CD8-positive, alpha-beta memory T cell (primary cell): ENCODE measurements around the gene HS3ST3B1. TPM values are rescaled to one million over a fixed set of nuclear protein-coding genes. Genes with fewer than 3 reads are reported as not detected.

Source experiments
- CTCF ChIA-PET: fragments of 350-600 bp; sonication (Branson Sonifier 250); formaldehyde crosslinking; loops from one replicate; lab custom pipeline; 2021; ENCODE audit warnings: antibody characterized with exemption; lab: Charles Lee
- POLR2A ChIA-PET: fragments of 350-600 bp; sonication (Branson Sonifier 250); formaldehyde crosslinking; loops from one replicate; lab custom pipeline; 2021; ENCODE audit warnings: antibody characterized with exemption; lab: Charles Lee
- DNase-seq, 5 donors: peaks; one replicate each; pipeline versions ENCODE4 v3.0.0 to v3.0.0-alpha.2; 2020 to 2022; ENCODE audit warnings: mixed read lengths in 1 of 5
- H3K27ac ChIP-seq: one replicate; pipeline ENCODE4 v1.7.0; 2013; ENCODE audit warnings: low read depth, mild to moderate bottlenecking, low read length, moderate library complexity
- H3K27me3 ChIP-seq: 2 replicates; pipeline ENCODE4 v1.7.0; 2013; ENCODE audit warnings: low read length, mild to moderate bottlenecking; ENCODE audit not compliant: insufficient read depth, poor library complexity, severe bottlenecking
- H3K36me3 ChIP-seq: 2 replicates; pipeline ENCODE4 v1.7.0; 2013; ENCODE audit warnings: mild to moderate bottlenecking, low read length, moderate library complexity; ENCODE audit not compliant: insufficient read depth
- H3K4me1 ChIP-seq: 2 replicates; pipeline ENCODE4 v1.7.0; 2013; ENCODE audit warnings: mild to moderate bottlenecking, low read length, moderate library complexity; ENCODE audit not compliant: insufficient read depth
- H3K4me3 ChIP-seq: 2 replicates; pipeline ENCODE4 v1.7.0; 2013; ENCODE audit warnings: mild to moderate bottlenecking, low read length
- H3K9me3 ChIP-seq: 2 replicates; pipeline ENCODE4 v1.7.0; 2013; ENCODE audit warnings: mild to moderate bottlenecking, low read length
- H3K27ac Mint-ChIP-seq, 8 donors: one replicate each; pipeline ENCODE4 v1.8.0; 2020 to 2021; ENCODE audit warnings: mixed read lengths in 8 of 8, mild to moderate bottlenecking in 6 of 8, inconsistent platforms in 3 of 8, moderate library complexity in 3 of 8
- H3K27me3 Mint-ChIP-seq, 2 donors: one replicate each; pipeline ENCODE4 v1.8.0; 2020 to 2021; ENCODE audit warnings: mixed read lengths in 2 of 2, mild to moderate bottlenecking in 1 of 2, moderate library complexity in 1 of 2
- H3K36me3 Mint-ChIP-seq, 3 donors: one replicate each; pipeline ENCODE4 v1.8.0; 2020 to 2021; ENCODE audit warnings: mixed read lengths in 3 of 3, inconsistent platforms in 1 of 3, mild to moderate bottlenecking in 1 of 3
- H3K4me1 Mint-ChIP-seq, 3 donors: one replicate each; pipeline ENCODE4 v1.8.0; 2020 to 2021; ENCODE audit warnings: mixed read lengths in 3 of 3, inconsistent platforms in 1 of 3, mild to moderate bottlenecking in 1 of 3
- H3K4me3 Mint-ChIP-seq, 7 donors: one replicate each; pipeline ENCODE4 v1.8.0; 2020 to 2021; ENCODE audit warnings: mixed read lengths in 7 of 7, mild to moderate bottlenecking in 6 of 7, moderate library complexity in 4 of 7, inconsistent platforms in 2 of 7
- H3K9me3 Mint-ChIP-seq, 5 donors: one replicate each; pipeline ENCODE4 v1.8.0; 2020 to 2022; ENCODE audit warnings: mixed read lengths in 5 of 5, mild to moderate bottlenecking in 3 of 5, moderate library complexity in 2 of 5, inconsistent platforms in 1 of 5
- polyA plus RNA-seq: library from polyadenylated mRNA; unstranded; fragments of 300-500 nt; fragmentation: Illumina TruSeq; gene quantifications from one replicate; pipeline ENCODE4 v1.2.3, GENCODE V29; 2021
- total RNA-seq, 2 experiments: library from RNA; stranded (reverse); gene quantifications; one replicate each; pipeline ENCODE4 v1.2.3, GENCODE V29; 2021

HS3ST3B1 gene
- total and polyA plus RNA-seq, 3 experiments from 2014 or later, result 5.5 to 11.0 (median 6.0) TPM

GRCh38 chr17:14304773-14305517, 4.1 kb downstream of the HS3ST3B1 start:
- peaks cover 0 to 8% of the 10 kb centered on the region in 2 donors for H3K27me3 Mint-ChIP-seq
- peaks cover 0 to 14% (median 0%) of the 10 kb centered on the region in 3 donors for H3K36me3 Mint-ChIP-seq
- H3K4me1 ChIP-seq, result peaks cover 54% of the 10 kb centered on the region
- no peaks in the 10 kb centered on the region for H3K9me3 ChIP-seq
- H3K9me3 Mint-ChIP-seq, result no peaks in the 10 kb centered on the region
- DNase-seq, result no peak
- CTCF ChIA-PET, result interaction anchor here (1.0 to 5.0 kb wide), 3 partner anchors 708 to 711 kb away, joined by 4 to 34 read pairs (median 15); no protein-coding TSS in a partner anchor
- peak overlapping the region; percentile 50 to 89 (median 73) for H3K4me3 Mint-ChIP-seq
- H3K4me1 Mint-ChIP-seq, result peaks cover 53 to 70% (median 65%) of the 10 kb centered on the region in 3 donors
- H3K27ac Mint-ChIP-seq, result peak overlapping the region in 6 of 8 donors; percentile 36 to 87 (median 64)
- no peaks in the 10 kb centered on the region for H3K36me3 ChIP-seq
- POLR2A ChIA-PET, result no interaction called here
- no peak overlapping the region for H3K27ac ChIP-seq
- H3K4me3 ChIP-seq, result no peak overlapping the region
- no peaks in the 10 kb centered on the region for H3K27me3 ChIP-seq

- Histone ChIP-seq H3K4me1 (peaks cover 53% of the 10 kb centered on the region), H3K36me3 (no peaks in the 10 kb centered on the region), H3K27ac (no peak overlapping the region), H3K27me3 (no peaks in the 10 kb centered on the region), H3K4me3 (no peak overlapping the region), H3K9me3 (no peaks in the 10 kb centered on the region)
- ChIA-PET CTCF (interaction anchor here (1.0 kb wide), 1 partner anchor 711 kb away, joined by 4 read pairs; no protein-coding TSS in a partner anchor), POLR2A (interaction anchor here (1.1 kb wide), 1 partner anchor 8 kb away, joined by 5 read pairs; no protein-coding TSS in a partner anchor)
- peaks cover 0 to 5% of the 10 kb centered on the region in 2 donors for H3K27me3 Mint-ChIP-seq
- H3K4me3 Mint-ChIP-seq, result peak overlapping the region in 6 of 7 donors; percentile 17 to 83 (median 62)
- no peaks in the 10 kb centered on the region for H3K9me3 Mint-ChIP-seq
- no peak for DNase-seq
- H3K4me1 Mint-ChIP-seq, result peaks cover 54 to 69% (median 66%) of the 10 kb centered on the region in 3 donors
- H3K27ac Mint-ChIP-seq, result peak overlapping the region in 3 of 8 donors; percentile 25 to 76 (median 37)
- peaks cover 0 to 10% (median 0%) of the 10 kb centered on the region in 3 donors for H3K36me3 Mint-ChIP-seq
These were observed 5.1 kb downstream of the HS3ST3B1 start for GRCh38 chr17:14305785-14306496.

GRCh38 chr17:14306596-14306995, 5.7 kb downstream of the HS3ST3B1 start:
- H3K4me3 Mint-ChIP-seq, result peak overlapping the region in 1 of 7 donors; percentile 83
- CTCF ChIA-PET, result no interaction called here
- no peak overlapping the region for H3K27ac Mint-ChIP-seq
- peaks cover 54 to 72% (median 70%) of the 10 kb centered on the region in 3 donors for H3K4me1 Mint-ChIP-seq
- Histone ChIP-seq H3K27me3 (no peaks in the 10 kb centered on the region), H3K36me3 (no peaks in the 10 kb centered on the region), H3K9me3 (no peaks in the 10 kb centered on the region), H3K27ac (no peak overlapping the region), H3K4me1 (peaks cover 53% of the 10 kb centered on the region), H3K4me3 (no peak overlapping the region)
- peaks cover 0 to 12% (median 0%) of the 10 kb centered on the region in 3 donors for H3K36me3 Mint-ChIP-seq
- POLR2A ChIA-PET, result interaction anchor here (1.1 kb wide), 1 partner anchor 9 kb away, joined by 5 read pairs; no protein-coding TSS in a partner anchor
- no peak for DNase-seq
- peaks cover 0 to 5% of the 10 kb centered on the region in 2 donors for H3K27me3 Mint-ChIP-seq
- H3K9me3 Mint-ChIP-seq, result no peaks in the 10 kb centered on the region

GRCh38 chr17:14307560-14308024, 6.7 kb downstream of the HS3ST3B1 start:
- Histone ChIP-seq H3K27ac (peak overlapping the region; percentile 44), H3K27me3 (no peaks in the 10 kb centered on the region), H3K36me3 (no peaks in the 10 kb centered on the region), H3K9me3 (no peaks in the 10 kb centered on the region), H3K4me1 (peaks cover 53% of the 10 kb centered on the region), H3K4me3 (no peak overlapping the region)
- ChIA-PET CTCF (no interaction called here), POLR2A (no interaction called here)
- H3K4me1 Mint-ChIP-seq, result peaks cover 62 to 82% (median 79%) of the 10 kb centered on the region in 3 donors
- H3K27me3 Mint-ChIP-seq, result peaks cover 0 to 5% of the 10 kb centered on the region in 2 donors
- H3K9me3 Mint-ChIP-seq, result no peaks in the 10 kb centered on the region
- peaks cover 0 to 20% (median 7%) of the 10 kb centered on the region in 3 donors for H3K36me3 Mint-ChIP-seq
- H3K4me3 Mint-ChIP-seq, result peak overlapping the region in 3 of 7 donors; percentile 44 to 75 (median 44)
- no peak overlapping the region for H3K27ac Mint-ChIP-seq
- no peak for DNase-seq

- no peaks in the 10 kb centered on the region for H3K9me3 Mint-ChIP-seq
- peaks cover 0 to 5% of the 10 kb centered on the region in 2 donors for H3K27me3 Mint-ChIP-seq
- H3K27ac Mint-ChIP-seq, result peak overlapping the region in 4 of 8 donors; percentile 41 to 70 (median 56)
- peaks cover 4 to 25% (median 9%) of the 10 kb centered on the region in 3 donors for H3K36me3 Mint-ChIP-seq
- ChIA-PET POLR2A (interaction anchor here (1.3 kb wide), 1 partner anchor 8 kb away, joined by 6 read pairs; the partner anchor contains the start of gene HS3ST3B1), CTCF (interaction anchor here (0.7 to 1.5 kb wide), 3 partner anchors 9 to 120 kb away, joined by 3 read pairs; no protein-coding TSS in a partner anchor)
- peak overlapping the region; percentile 60 to 85 (median 82) for H3K4me3 Mint-ChIP-seq
- H3K9me3 ChIP-seq, result no peaks in the 10 kb centered on the region
- no peak for DNase-seq
- H3K27ac ChIP-seq, result peak overlapping the region; percentile 26
- peaks cover 61 to 77% (median 70%) of the 10 kb centered on the region in 3 donors for H3K4me1 Mint-ChIP-seq
- no peaks in the 10 kb centered on the region for H3K27me3 ChIP-seq
- no peaks in the 10 kb centered on the region for H3K36me3 ChIP-seq
- peaks cover 43% of the 10 kb centered on the region for H3K4me1 ChIP-seq
- H3K4me3 ChIP-seq, result peak overlapping the region; percentile 26
These were observed 7.7 kb downstream of the HS3ST3B1 start for GRCh38 chr17:14308636-14308964.

GRCh38 chr17:14308965-14309879, 8.3 kb downstream of the HS3ST3B1 start:
- peak overlapping the region in 4 of 8 donors; percentile 3 to 70 (median 56) for H3K27ac Mint-ChIP-seq
- H3K4me3 ChIP-seq, result peak overlapping the region; percentile 26
- no peaks in the 10 kb centered on the region for H3K9me3 Mint-ChIP-seq
- peak overlapping the region; percentile 73 to 85 (median 82) for H3K4me3 Mint-ChIP-seq
- peaks cover 40% of the 10 kb centered on the region for H3K4me1 ChIP-seq
- H3K36me3 ChIP-seq, result no peaks in the 10 kb centered on the region
- POLR2A ChIA-PET, result interaction anchor here (1.3 kb wide), 1 partner anchor 8 kb away, joined by 6 read pairs; the partner anchor contains the start of gene HS3ST3B1
- H3K36me3 Mint-ChIP-seq, result peaks cover 4 to 25% (median 9%) of the 10 kb centered on the region in 3 donors
- CTCF ChIA-PET, result interaction anchor here (0.6 to 1.5 kb wide), 5 partner anchors 8 to 722 kb away, joined by 3 read pairs; no protein-coding TSS in a partner anchor
- peak; percentile 77 to 91 (median 89) for DNase-seq
- peaks cover 0 to 5% of the 10 kb centered on the region in 2 donors for H3K27me3 Mint-ChIP-seq
- no peaks in the 10 kb centered on the region for H3K27me3 ChIP-seq
- H3K4me1 Mint-ChIP-seq, result peaks cover 58 to 75% (median 68%) of the 10 kb centered on the region in 3 donors
- no peaks in the 10 kb centered on the region for H3K9me3 ChIP-seq
- H3K27ac ChIP-seq, result peak overlapping the region; percentile 26

- no peak overlapping the region for H3K27ac ChIP-seq
- peaks cover 4 to 34% (median 9%) of the 10 kb centered on the region in 3 donors for H3K36me3 Mint-ChIP-seq
- H3K27me3 ChIP-seq, result no peaks in the 10 kb centered on the region
- H3K27ac Mint-ChIP-seq, result peak overlapping the region in 3 of 8 donors; percentile 3 to 24 (median 15)
- H3K4me1 ChIP-seq, result peaks cover 33% of the 10 kb centered on the region
- ChIA-PET CTCF (interaction anchor here (0.7 to 1.5 kb wide), 3 partner anchors 8 to 119 kb away, joined by 3 read pairs; no protein-coding TSS in a partner anchor), POLR2A (no interaction called here)
- peak overlapping the region in 6 of 7 donors; percentile 11 to 83 (median 54) for H3K4me3 Mint-ChIP-seq
- no peaks in the 10 kb centered on the region for H3K9me3 Mint-ChIP-seq
- H3K36me3 ChIP-seq, result no peaks in the 10 kb centered on the region
- peaks cover 0 to 5% of the 10 kb centered on the region in 2 donors for H3K27me3 Mint-ChIP-seq
- peaks cover 55 to 75% (median 68%) of the 10 kb centered on the region in 3 donors for H3K4me1 Mint-ChIP-seq
- H3K9me3 ChIP-seq, result no peaks in the 10 kb centered on the region
- H3K4me3 ChIP-seq, result no peak overlapping the region
- DNase-seq, result no peak
These were observed 9.2 kb downstream of the HS3ST3B1 start for GRCh38 chr17:14310101-14310500.
